ENCODE data around the gene SAP30. TPM values are rescaled to one million over a fixed set of nuclear protein-coding genes. Genes with fewer than 3 reads are reported as not detected.

Gene SAP30
- total and polyA plus RNA-seq, 2 experiments from 2014 or later: 5.3 to 6.1 TPM

DNA sequence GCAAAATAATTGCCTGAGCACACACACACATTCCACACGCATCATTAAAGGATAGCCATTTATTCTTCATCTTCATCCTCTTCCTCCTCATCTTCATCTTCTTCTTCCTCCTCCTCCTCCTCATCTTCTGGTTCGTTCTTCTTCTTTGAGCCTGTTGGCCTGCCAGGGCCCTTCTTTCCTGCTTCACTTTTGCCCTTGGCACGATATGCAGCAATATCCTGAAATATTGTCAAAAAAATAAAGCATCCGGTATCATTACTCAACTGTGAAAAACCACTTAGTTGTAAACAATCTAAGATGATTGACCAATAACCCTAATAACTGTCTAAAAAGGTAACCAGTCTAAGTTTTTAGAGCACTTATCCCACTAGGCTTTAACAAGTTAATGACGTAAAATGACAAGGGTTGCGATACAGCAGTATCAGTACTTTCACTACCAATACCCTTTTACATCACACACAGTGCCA, 38.7 kb upstream of the SAP30 start:
- peaks cover 38% of the 10 kb centered on the region for H3K79me2 ChIP-seq (ENCODE audit: insufficient read depth)
- 53 to 55% methylated on average over 6 of the region's 6 CpGs for WGBS, 2 experiments (ENCODE audit: low coverage in 1 of 2, low lambda C conversion rate in 2 of 2, missing lambda C conversion rate in 2 of 2)
- peaks cover 19% of the 10 kb centered on the region for H3K4me1 ChIP-seq (ENCODE audit: insufficient read depth)
- no peak for TF ChIP-seq EZH2phosphoT487 (IDR thresholded peaks at IDR 0.05; ENCODE audit: insufficient read depth, low read depth)
- no peak for TF ChIP-seq EZH2 (IDR thresholded peaks at IDR 0.05; ENCODE audit: insufficient read depth, poor library complexity, severe bottlenecking)
- no peak overlapping the region for H2AFZ ChIP-seq
- no peaks in the 10 kb centered on the region for H3K27me3 ChIP-seq (replicated peaks; ENCODE audit: insufficient read depth)
- no peaks in the 10 kb centered on the region for H3K9me2 ChIP-seq (ENCODE audit: insufficient read depth)
- peak overlapping the region; percentile 100 for H3K9ac ChIP-seq
- H3F3A ChIP-seq (ENCODE audit: insufficient read depth): peaks cover 44% of the 10 kb centered on the region
- no peak overlapping the region for H3K27ac ChIP-seq
- no peaks in the 10 kb centered on the region for H3K9me3 ChIP-seq (ENCODE audit: low read depth)
- H3K36me3 ChIP-seq (ENCODE audit: low read depth): peaks cover 30% of the 10 kb centered on the region
- no peaks in the 10 kb centered on the region for H4K20me1 ChIP-seq (ENCODE audit: insufficient read depth)
- peak; percentile 38 for DNase-seq
- peak overlapping the region; percentile 92 for H3K4me3 ChIP-seq
- in situ Hi-C loops (cut with MboI): no loop called here
- H3K4me2 ChIP-seq (ENCODE audit: unreplicated experiment): peak overlapping the region; percentile 83

DNA sequence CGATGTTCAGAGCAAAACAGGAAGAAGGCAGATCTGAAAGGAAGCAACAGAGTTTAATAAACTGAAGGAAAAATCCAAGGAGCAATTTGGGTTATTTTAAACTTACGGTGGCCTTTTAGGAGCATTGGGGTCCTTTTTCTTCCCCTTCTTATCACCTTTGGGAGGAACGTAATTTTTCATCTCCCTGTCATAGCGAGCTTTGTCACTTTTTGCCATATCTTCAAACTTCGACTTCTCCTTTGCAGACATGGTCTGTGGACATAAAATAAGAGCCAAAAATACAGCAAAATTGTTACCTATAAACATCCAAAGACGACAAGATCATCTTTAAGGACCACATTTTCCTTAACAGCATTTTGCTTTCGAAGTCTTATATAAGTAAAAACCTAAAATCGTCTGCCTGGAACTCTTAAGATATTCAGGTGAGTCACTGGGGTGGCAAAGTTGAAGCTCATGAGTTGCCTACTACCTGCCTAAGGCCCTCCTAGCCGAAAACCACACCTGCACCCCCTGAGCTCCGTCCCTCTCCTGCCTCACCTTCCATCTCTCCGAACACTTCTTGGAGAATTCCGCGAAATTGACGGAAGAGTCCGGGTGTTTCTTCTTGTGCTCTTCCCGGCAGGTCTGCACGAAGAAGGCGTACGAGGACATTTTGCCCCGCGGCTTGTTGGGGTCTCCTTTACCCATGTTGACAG, 37.6 kb upstream of the SAP30 start:
- Histone ChIP-seq H3K4me3 (peak overlapping the region; percentile 92), H3K79me2 (ENCODE audit: insufficient read depth) (peaks cover 38% of the 10 kb centered on the region), H3F3A (ENCODE audit: insufficient read depth) (peaks cover 38% of the 10 kb centered on the region), H3K9me2 (ENCODE audit: insufficient read depth) (no peaks in the 10 kb centered on the region), H3K27me3 (replicated peaks; ENCODE audit: insufficient read depth) (no peaks in the 10 kb centered on the region), H2AFZ (no peak overlapping the region), H3K27ac (peak overlapping the region; percentile 99), H3K4me1 (ENCODE audit: insufficient read depth) (peaks cover 19% of the 10 kb centered on the region), H3K4me2 (ENCODE audit: unreplicated experiment) (peak overlapping the region; percentile 83), H3K9ac (peak overlapping the region; percentile 100), H4K20me1 (ENCODE audit: insufficient read depth) (no peaks in the 10 kb centered on the region), H3K9me3 (ENCODE audit: low read depth) (no peaks in the 10 kb centered on the region), H3K36me3 (ENCODE audit: low read depth) (peaks cover 30% of the 10 kb centered on the region)
- no peak for TF ChIP-seq EZH2 (IDR thresholded peaks at IDR 0.05; ENCODE audit: insufficient read depth, poor library complexity, severe bottlenecking)
- TF ChIP-seq EZH2phosphoT487 (IDR thresholded peaks at IDR 0.05; ENCODE audit: insufficient read depth, low read depth): no peak
- DNase-seq: peak; percentile 50
- in situ Hi-C loops (cut with MboI): no loop called here
- 12 to 16% methylated on average over 21 of the region's 21 CpGs for WGBS, 2 experiments (ENCODE audit: low coverage in 1 of 2, low lambda C conversion rate in 2 of 2, missing lambda C conversion rate in 2 of 2)

DNA sequence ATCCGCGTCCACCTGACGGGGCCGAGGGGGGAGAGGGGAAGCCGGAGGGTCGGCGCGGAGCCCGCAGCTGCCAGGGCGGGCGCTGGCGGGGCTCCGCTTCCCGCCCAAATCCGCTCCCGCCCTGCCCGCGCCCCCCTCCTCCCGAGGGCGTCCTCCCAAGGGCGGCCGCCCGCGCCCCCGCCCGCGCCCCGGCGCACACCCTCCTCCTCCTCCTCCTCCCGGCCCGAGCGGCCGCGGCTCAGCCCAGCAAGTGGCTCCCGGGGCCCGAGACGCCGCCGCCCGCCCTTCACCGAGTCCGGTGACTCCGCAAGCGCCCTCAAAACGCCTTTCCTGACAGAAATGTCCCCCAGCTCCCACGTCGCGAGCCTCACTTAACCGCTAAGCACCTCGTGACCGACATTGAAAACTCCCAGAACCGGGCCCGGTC, 37.1 kb upstream of the SAP30 start:
- H3K79me2 ChIP-seq (ENCODE audit: insufficient read depth): peaks cover 38% of the 10 kb centered on the region
- H3K27ac ChIP-seq: peak overlapping the region; percentile 99
- peak overlapping the region; percentile 51 for H2AFZ ChIP-seq
- H3F3A ChIP-seq (ENCODE audit: insufficient read depth): peaks cover 34% of the 10 kb centered on the region
- H3K27me3 ChIP-seq (replicated peaks; ENCODE audit: insufficient read depth): no peaks in the 10 kb centered on the region
- H3K9me2 ChIP-seq (ENCODE audit: insufficient read depth): no peaks in the 10 kb centered on the region
- H3K9me3 ChIP-seq (ENCODE audit: low read depth): no peaks in the 10 kb centered on the region
- peaks cover 30% of the 10 kb centered on the region for H3K36me3 ChIP-seq (ENCODE audit: low read depth)
- DNase-seq: peak; percentile 74
- H3K4me2 ChIP-seq (ENCODE audit: unreplicated experiment): peak overlapping the region; percentile 83
- H4K20me1 ChIP-seq (ENCODE audit: insufficient read depth): no peaks in the 10 kb centered on the region
- WGBS, 2 experiments (ENCODE audit: low coverage in 1 of 2, low lambda C conversion rate in 2 of 2, missing lambda C conversion rate in 2 of 2): 1% methylated on average over 19 to 39 of the region's 53 CpGs
- peaks cover 19% of the 10 kb centered on the region for H3K4me1 ChIP-seq (ENCODE audit: insufficient read depth)
- in situ Hi-C loops (cut with MboI): no loop called here
- peak overlapping the region; percentile 100 for H3K9ac ChIP-seq
- peak overlapping the region; percentile 92 for H3K4me3 ChIP-seq
- TF ChIP-seq EZH2phosphoT487 (IDR thresholded peaks at IDR 0.05; ENCODE audit: insufficient read depth, low read depth) (no peak), EZH2 (IDR thresholded peaks at IDR 0.05; ENCODE audit: insufficient read depth, poor library complexity, severe bottlenecking) (no peak)

DNA sequence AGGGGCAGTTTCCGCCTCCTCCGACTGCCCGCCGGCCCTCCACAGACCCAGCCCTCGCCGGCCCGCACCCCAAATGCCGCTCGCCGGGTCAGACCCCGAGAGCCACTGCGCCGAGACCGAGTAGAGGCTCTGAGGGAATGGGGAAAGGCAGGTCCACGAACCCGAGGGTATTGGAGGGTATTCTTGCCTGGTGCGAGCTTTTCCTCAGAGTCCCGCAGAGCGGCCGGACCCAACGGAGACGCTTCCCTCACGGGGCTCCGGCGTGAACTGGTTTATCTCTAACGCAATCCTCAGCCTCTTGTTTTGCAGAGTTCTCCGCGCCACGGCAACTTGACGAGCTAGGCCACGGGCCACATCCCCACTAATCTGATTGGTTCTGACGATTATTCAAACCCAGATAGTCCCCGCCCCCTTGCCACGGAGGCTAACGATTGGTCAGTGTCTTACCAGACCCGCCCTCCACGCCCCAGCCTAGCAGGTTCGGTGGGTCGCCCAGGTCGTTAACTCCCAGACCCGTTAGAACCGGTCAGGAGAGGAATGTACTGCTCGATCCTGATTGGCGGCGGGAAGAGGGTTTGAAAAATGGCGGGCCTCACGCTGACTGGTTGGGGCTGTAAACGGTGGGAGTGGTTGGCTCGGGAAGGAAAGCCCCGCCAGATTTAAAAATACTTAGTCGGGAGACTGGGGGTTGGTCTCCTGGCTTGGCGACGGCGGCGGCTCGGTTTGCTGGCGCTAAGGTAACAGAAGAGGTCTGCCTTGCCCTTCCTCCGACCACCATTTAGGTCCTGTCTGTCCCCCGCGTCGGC, 36.5 kb upstream of the SAP30 start, which contains the start of gene HMGB2:
TSS of gene HMGB2 (minus strand) at position 274 of the 806 bp plus-strand sequence. CDS start 709 bp downstream, outside the sequence.
- Histone ChIP-seq H3K27ac (peak within 1 kb of the TSS; percentile 99), H3K36me3 (ENCODE audit: low read depth) (peaks cover 27% of the 10 kb centered on the region), H4K20me1 (ENCODE audit: insufficient read depth) (no peaks in the 10 kb centered on the region), H3F3A (ENCODE audit: insufficient read depth) (peaks cover 31% of the 10 kb centered on the region), H3K4me3 (peak within 1 kb of the TSS; percentile 92), H3K27me3 (replicated peaks; ENCODE audit: insufficient read depth) (no peaks in the 10 kb centered on the region), H3K79me2 (ENCODE audit: insufficient read depth) (peaks cover 38% of the 10 kb centered on the region), H3K9me2 (ENCODE audit: insufficient read depth) (no peaks in the 10 kb centered on the region), H3K9ac (peak within 1 kb of the TSS; percentile 100), H2AFZ (peak within 1 kb of the TSS; percentile 98), H3K9me3 (ENCODE audit: low read depth) (no peaks in the 10 kb centered on the region), H3K4me1 (ENCODE audit: insufficient read depth) (peaks cover 19% of the 10 kb centered on the region), H3K4me2 (ENCODE audit: unreplicated experiment) (peak within 1 kb of the TSS; percentile 83)
- TF ChIP-seq EZH2phosphoT487 (IDR thresholded peaks at IDR 0.05; ENCODE audit: insufficient read depth, low read depth) (no peak), EZH2 (IDR thresholded peaks at IDR 0.05; ENCODE audit: insufficient read depth, poor library complexity, severe bottlenecking) (no peak)
- 1% methylated on average over 59 to 61 of the region's 61 CpGs for WGBS, 2 experiments (ENCODE audit: low coverage in 1 of 2, low lambda C conversion rate in 2 of 2, missing lambda C conversion rate in 2 of 2)
- in situ Hi-C loops (cut with MboI): no loop called here
- peak; percentile 100 for DNase-seq
